ENCODE measurements around the gene CCDC12.

Gene CCDC12

DNA sequence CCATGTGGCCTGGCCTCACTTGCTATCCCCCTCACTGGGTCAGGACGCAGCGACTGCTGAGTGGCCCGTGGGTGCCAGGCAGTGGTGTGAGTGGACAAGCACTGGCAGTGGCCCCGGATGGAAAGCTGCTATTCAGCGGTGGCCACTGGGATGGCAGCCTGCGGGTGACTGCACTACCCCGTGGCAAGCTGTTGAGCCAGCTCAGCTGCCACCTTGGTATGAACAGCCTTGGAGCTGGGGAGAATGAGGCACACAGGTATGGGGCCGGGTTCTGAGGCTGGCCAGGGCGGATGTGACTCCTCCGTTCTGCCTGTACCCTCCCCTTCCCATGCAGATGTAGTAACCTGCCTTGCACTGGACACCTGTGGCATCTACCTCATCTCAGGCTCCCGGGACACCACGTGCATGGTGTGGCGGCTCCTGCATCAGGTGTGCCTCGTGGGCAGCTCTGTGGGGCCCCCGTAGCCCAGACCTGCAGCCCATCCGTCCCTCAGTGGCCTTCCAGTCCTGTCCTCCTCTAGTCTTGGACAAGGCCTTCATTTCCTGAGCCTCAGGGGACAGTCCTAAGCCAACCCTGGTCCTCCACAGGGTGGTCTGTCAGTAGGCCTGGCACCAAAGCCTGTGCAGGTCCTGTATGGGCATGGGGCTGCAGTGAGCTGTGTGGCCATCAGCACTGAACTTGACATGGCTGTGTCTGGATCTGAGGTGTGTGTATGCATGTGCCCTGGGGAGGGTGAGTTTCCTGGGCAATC is 31.1 kb upstream of the CCDC12 start:
- DNase-seq: peak; percentile 2

DNA sequence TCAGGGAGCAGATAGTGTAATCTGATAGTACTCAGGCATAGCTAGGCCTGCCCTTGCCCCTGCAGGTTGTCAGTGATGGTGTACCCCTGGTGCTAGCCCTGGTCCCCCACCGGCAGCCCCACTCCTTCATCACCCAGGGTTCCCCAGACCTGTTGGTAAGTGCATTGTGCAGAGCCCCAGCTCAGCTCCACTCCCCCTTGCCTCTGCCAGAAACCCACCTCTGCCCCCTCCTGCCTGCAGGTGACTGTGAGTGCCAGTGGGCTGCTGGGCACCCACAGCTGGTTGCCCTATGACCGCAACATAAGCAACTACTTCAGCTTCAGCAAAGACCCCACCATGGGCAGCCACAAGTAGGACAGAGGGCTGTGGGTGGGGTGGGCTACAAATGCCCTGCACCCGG is 30.5 kb upstream of the CCDC12 start:
- DNase-seq: peak; percentile 1

DNA sequence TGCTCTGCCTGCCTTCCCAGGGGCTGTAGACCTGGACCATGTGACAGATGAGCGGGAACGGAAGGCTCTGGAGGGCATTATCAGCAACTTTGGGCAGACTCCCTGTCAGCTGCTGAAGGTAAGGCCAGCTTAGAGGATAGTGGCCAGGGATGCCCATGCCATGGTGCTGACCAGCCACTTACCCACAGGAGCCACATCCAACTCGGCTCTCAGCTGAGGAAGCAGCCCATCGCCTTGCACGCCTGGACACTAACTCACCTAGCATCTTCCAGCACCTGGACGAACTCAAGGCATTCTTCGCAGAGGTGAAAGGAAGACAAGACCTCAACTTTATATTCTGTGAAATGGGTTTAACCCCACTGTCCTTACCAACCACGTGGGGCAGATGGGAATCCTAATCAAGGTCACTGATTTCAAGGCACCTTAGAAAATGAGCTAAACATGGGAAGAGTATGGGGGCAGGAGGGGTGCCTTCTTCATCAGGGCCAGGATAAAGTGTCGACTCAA is 29.7 kb upstream of the CCDC12 start:
- no peak for DNase-seq

DNA sequence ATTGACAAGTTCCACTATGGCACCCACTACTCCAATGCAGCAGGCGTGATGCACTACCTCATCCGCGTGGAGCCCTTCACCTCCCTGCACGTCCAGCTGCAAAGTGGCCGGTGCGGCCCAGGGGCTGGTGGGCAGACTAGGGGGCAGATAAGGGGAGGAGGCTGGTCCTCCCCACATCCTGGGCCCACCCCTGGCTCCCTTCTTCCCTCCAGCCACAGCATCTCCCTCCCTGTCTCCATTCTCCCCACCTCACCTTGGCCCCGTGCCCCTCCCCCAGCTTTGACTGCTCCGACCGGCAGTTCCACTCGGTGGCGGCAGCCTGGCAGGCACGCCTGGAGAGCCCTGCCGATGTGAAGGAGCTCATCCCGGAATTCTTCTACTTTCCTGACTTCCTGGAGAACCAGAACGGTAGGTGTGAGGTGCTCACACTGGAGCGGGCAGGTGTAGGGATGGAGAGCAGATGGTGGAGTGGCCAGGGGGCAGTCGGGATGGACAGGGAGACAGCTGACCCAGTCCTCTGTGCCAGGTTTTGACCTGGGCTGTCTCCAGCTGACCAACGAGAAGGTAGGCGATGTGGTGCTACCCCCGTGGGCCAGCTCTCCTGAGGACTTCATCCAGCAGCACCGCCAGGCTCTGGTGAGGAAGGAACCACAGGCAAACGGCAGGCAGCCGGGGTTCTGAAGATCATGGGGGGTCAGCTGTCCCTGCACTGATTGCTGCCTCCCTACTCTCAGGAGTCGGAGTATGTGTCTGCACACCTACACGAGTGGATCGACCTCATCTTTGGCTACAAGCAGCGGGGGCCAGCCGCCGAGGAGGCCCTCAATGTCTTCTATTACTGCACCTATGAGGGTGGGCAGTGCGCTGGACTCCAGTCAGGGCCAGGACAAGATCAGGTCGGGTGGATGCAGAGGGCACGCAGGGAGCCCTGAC is 28.9 kb upstream of the CCDC12 start:
- peak; percentile 1 for DNase-seq

GRCh38 chr3:47004369-47005211 is 28.0 kb upstream of the CCDC12 start:
- peak; percentile 3 for DNase-seq

DNA sequence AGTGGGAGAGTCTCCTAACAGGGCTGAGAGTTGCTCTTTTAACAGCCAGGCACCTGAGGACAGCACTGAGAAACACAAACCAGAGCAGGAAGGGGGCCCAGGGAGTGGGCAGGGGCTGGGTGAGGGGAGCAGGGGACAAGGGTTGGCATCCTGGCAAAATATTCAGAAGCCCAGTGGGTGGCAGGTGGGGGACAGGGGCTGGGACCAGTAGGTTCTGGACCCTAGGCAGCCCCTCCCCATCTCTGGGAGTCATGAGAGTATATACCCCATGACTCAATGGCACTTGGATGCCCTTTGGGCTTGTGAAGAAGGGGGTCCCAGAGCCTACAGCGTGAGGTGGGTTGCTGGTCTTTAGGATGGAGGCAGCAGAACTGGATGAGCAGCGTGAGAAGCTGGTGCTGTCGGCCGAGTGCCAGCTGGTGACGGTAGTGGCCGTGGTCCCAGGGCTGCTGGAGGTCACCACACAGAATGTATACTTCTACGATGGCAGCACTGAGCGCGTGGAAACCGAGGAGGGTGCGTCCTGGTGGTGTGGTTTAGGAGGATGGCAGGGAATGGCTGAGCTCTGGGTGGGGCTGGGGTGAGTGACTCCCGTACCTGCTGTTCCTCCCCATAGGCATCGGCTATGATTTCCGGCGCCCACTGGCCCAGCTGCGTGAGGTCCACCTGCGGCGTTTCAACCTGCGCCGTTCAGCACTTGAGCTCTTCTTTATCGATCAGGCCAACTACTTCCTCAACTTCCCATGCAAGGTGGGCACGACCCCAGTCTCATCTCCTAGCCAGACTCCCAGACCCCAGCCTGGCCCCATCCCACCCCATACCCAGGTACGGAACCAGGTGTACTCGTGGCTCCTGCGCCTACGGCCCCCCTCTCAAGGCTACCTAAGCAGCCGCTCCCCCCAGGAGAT is 27.2 kb upstream of the CCDC12 start:
- peak; percentile 1 for DNase-seq

DNA sequence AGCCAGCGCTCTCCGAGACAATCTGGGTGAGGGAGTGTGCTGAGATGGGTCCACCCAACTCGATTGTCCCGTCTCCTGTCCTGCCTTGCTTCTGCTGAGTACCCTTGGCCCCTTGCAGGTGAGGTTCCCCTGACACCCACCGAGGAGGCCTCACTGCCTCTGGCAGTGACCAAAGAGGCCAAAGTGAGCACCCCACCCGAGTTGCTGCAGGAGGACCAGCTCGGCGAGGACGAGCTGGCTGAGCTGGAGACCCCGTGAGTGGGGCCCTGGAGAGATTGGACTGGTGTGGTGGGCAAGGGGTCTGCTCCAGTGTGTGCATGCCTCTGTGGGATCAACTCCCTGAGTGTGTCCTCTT is 26.5 kb upstream of the CCDC12 start:
- peak; percentile 1 for DNase-seq

- peak; percentile 4 for DNase-seq
Observed at GRCh38 chr3:47002171-47003055, 25.9 kb upstream of the CCDC12 start.

DNA sequence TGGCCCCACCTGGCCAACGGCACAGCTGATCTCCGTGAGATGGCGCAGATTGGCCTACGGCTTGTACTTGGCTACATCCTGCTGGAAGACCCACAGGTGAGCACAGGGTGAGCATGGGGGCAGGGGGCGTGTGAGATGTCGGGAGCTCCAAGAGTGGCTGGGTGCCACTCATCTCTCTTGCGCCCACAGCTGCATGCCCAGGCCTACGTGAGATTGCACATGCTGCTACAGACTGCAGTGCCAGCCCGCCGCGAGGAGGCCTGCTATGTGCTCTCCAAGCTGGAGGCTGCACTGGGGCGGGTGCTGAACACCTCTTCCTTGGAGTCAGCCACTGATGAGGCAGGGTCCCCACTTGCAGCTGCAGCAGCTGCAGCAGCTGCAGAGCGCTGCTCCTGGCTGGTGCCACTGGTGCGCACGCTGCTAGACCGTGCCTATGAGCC is 25.2 kb upstream of the CCDC12 start:
- no peak for DNase-seq

GRCh38 chr3:47000922-47001730 is 24.6 kb upstream of the CCDC12 start:
- DNase-seq: no peak

DNA sequence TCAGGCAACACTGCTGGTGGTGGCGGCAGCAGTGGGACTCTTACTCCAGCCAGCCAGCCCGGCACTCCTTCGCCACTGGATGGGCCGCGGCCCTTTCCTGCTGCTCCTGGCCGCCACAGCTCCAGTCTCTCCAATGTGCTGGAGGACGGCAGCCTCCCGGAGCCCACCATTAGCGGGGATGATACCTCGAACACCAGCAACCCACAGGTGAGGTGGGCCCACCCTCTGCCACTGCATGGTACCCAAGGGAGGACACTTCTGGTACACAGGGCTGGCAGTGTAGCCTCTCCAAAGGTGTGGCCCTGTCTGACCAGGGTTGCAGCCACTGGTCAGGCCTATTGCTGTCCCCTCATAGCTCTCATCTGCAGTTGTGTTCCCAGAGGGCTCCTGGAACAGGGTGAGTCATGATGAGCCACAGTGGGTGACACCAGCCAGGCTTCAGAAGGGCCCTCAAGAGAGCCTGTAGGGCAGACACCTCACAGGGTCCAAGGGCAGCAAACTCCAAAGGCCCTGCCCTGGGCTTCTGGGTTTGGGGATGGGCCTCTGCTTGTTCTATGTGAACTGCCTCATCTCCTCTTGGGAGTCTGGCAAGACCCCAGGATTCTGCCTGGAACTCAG is 23.8 kb upstream of the CCDC12 start:
- no peak for DNase-seq

DNA sequence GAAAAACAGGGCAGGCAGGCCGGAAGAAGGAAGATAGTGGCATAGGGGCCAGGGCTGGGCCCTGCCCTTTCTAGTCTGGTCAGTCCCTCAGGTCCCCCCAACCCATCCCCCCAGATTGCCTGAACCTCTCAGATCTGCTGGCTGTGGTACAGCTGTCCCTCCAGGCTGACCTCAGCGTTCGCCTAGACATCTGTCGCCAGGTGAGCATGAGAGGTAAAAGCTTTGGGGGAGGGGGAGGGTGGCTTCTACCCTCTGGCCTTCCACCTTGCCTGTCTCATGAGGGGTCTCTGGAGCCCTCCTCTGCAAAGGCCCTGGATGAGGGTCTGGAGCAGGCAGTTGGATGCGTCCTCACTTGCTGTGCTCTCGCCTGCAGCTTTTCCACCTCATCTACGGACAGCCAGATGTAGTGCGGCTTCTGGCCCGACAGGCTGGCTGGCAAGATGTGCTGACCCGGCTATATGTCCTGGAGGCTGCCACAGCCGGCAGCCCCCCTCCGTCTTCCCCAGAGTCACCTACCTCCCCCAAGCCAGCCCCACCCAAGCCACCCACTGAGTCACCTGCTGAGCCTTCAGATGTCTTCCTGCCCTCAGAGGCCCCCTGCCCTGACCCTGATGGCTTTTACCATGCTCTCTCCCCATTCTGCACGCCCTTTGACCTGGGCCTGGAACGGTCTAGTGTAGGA is 23.1 kb upstream of the CCDC12 start:
- DNase-seq: no peak

- no peak for DNase-seq
Observed at GRCh38 chr3:46998852-46999515, 22.4 kb upstream of the CCDC12 start.

GRCh38 chr3:46998121-46998851 is 21.7 kb upstream of the CCDC12 start:
- peak; percentile 64 for DNase-seq

DNA sequence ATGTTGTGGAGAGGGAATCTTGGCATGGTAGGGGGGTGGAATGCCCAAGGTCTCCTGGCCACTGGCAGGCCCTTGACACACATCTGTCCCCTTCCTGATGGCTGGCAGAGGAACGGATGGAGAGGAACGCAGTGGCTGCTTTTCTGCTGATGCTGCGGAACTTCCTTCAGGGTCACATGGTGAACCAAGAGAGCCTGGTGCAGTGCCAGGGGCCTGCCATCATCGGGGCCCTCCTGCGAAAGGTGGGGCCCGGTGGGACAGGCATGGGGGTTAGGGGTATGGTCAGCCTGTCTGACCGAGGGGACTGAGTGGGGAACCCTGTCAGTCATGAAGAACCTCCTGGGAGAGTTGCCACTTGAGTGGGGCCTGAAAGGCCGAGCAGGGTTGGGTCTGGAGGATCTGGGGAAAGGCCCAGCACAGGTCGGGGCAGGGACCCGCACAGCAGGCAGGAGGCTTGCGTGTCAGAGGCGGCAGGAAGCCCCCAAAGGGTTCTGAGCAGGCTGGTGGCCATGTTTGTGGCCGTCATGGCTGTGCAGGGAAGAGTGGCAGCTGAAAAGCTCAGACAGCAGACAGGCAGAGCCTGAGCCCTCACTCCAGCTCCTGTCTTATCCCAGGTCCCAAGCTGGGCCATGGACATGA is 21.0 kb upstream of the CCDC12 start:
- no peak for DNase-seq

DNA sequence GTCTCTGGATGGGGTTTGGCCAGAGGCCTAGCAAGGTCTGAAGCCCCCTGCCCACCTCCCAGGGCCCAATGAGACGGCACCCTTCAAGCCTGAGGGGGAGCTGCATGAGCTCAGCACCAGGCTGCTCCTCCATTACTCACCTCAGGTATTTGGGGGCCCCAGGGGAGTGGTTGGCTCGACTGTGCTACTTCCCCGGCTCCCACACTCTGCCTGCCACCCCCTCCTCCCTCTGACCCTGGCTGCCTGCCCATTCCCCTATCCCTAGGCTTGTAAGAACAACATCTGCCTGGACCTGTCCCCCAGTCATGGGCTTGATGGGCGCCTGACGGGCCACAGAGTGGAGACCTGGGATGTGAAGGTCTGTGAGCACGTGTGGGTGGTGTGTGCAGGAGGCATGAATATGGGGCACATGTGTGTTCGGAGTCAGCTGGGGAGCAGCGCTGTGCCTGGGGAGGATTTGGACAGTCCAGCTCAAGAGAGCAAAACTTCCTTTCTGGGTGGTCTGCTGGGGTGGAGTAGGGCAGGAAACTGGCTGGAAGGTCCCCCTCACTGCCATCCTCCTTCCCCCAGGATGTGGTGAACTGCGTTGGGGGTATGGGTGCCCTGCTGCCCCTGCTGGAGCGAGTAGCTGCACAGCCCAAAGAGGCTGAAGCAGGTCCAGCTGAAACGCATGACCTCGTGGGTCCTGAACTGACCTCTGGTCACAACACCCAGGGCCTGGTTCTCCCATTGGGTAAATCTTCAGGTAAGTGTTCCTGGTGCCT is 20.3 kb upstream of the CCDC12 start:
- DNase-seq: no peak
